MM.1S (cell line): ENCODE results near the gene NSD1.
"Not testable (repeated sequence)": the region's sequence is repeated elsewhere in the genome, so short reads cannot be mapped to it uniquely, and the experiment has no call there.

ENCODE experiments used
- DNase-seq: peaks from one replicate; pipeline ENCODE4 v3.0.0-alpha.2; 2015
- H2AFZ ChIP-seq: fragments of 300-600 bp; sonication (generic); 2 replicates; pipeline ENCODE4 v1.6.0; 2016; ENCODE audit warnings: antibody characterized with exemption, low read length
- H3F3A ChIP-seq: fragments of 300-600 bp; sonication (generic); 2 replicates; pipeline ENCODE4 v1.6.1; 2016; ENCODE audit warnings: mild to moderate bottlenecking, antibody characterized with exemption, low read length, moderate library complexity, mixed read lengths; ENCODE audit not compliant: insufficient read depth
- H3K27ac ChIP-seq: fragments of 300-600 bp; sonication (generic); 2 replicates; pipeline ENCODE4 v1.5.1; 2016; ENCODE audit warnings: mild to moderate bottlenecking, low read length
- H3K27me3 ChIP-seq: fragments of 300-600 bp; sonication (generic); replicated peaks from 2 replicates; pipeline ENCODE4 v1.6.0; 2016; ENCODE audit warnings: low read length; ENCODE audit not compliant: insufficient read depth
- H3K36me3 ChIP-seq: fragments of 300-600 bp; sonication (generic); replicated peaks from 2 replicates; pipeline ENCODE4 v1.6.1; 2016; ENCODE audit warnings: mild to moderate bottlenecking, low read length, mixed read lengths; ENCODE audit not compliant: insufficient read depth
- H3K4me1 ChIP-seq: fragments of 300-600 bp; sonication (generic); 2 replicates; pipeline ENCODE4 v1.6.1; 2016; ENCODE audit warnings: low read length, mixed read lengths
- H3K4me2 ChIP-seq: fragments of 300-600 bp; sonication (generic); 2 replicates; pipeline ENCODE4 v1.6.0; 2016; ENCODE audit warnings: low read depth, low read length
- H3K4me3 ChIP-seq: fragments of 300-600 bp; sonication (generic); 2 replicates; pipeline ENCODE4 v1.5.1; 2016; ENCODE audit warnings: low read length, mixed read lengths
- H3K79me2 ChIP-seq: fragments of 300-600 bp; sonication (generic); 2 replicates; pipeline ENCODE4 v1.6.1; 2016; ENCODE audit warnings: mixed run types, low read length, mixed read lengths
- H3K9ac ChIP-seq: fragments of 300-600 bp; sonication (generic); 2 replicates; pipeline ENCODE4 v1.6.1; 2016; ENCODE audit warnings: low read length, mixed read lengths
- H3K9me2 ChIP-seq: fragments of 300-600 bp; sonication (generic); replicated peaks from 2 replicates; pipeline ENCODE4 v1.6.1; 2016; ENCODE audit warnings: mild to moderate bottlenecking, low read length, mixed read lengths; ENCODE audit not compliant: insufficient read depth
- H3K9me3 ChIP-seq: fragments of 300-600 bp; sonication (generic); replicated peaks from 2 replicates; pipeline ENCODE4 v1.6.1; 2016; ENCODE audit warnings: mild to moderate bottlenecking, low read length, mixed read lengths; ENCODE audit not compliant: insufficient read depth
- H4K20me1 ChIP-seq: fragments of 300-600 bp; sonication (generic); 2 replicates; pipeline ENCODE4 v1.6.1; 2016; ENCODE audit warnings: mild to moderate bottlenecking, low read length, moderate library complexity, mixed read lengths; ENCODE audit not compliant: insufficient read depth
- CTCF ChIP-seq: fragments of 300-600 bp; sonication (generic); IDR thresholded peaks from 2 replicates; pipeline ENCODE4 v1.5.1; 2016; ENCODE audit warnings: antibody characterized with exemption, low read length, mixed read lengths
- EZH2 ChIP-seq: fragments of 300-600 bp; sonication (generic); optimal IDR thresholded peaks from 2 replicates; pipeline ENCODE3; 2017; ENCODE audit warnings: low read depth, mild to moderate bottlenecking, antibody characterized with exemption, low read length, mixed read lengths
- EZH2phosphoT487 ChIP-seq: fragments of 300-600 bp; sonication (generic); IDR thresholded peaks from 2 replicates; pipeline ENCODE4 v1.6.1; 2018; ENCODE audit warnings: antibody characterized with exemption, low read length

NSD1 gene

GRCh38 chr5:177142098-177142611, 8.6 kb downstream of the NSD1 start:
- Histone ChIP-seq H4K20me1 (no peaks in the 10 kb centered on the region), H3K79me2 (peaks cover 68% of the 10 kb centered on the region), H3K4me3 (no peak overlapping the region), H3K9me3 (no peaks in the 10 kb centered on the region), H3K4me2 (no peak overlapping the region), H3K36me3 (no peaks in the 10 kb centered on the region; the same call in 1 of the 2 replicates), H3K27ac (no peak overlapping the region), H3F3A (no peaks in the 10 kb centered on the region; the same call in none of the 2 replicates), H2AFZ (no peak overlapping the region), H3K9ac (no peak overlapping the region), H3K9me2 (no peaks in the 10 kb centered on the region), H3K27me3 (no peaks in the 10 kb centered on the region), H3K4me1 (no peaks in the 10 kb centered on the region)
- DNase-seq, result no peak
- TF ChIP-seq EZH2phosphoT487, result no peak
- TF ChIP-seq CTCF, result no peak
- no peak for TF ChIP-seq EZH2

- Histone ChIP-seq H4K20me1 (no peaks in the 10 kb centered on the region), H3F3A (no peaks in the 10 kb centered on the region; the same call in none of the 2 replicates), H3K36me3 (no peaks in the 10 kb centered on the region; the same call in 1 of the 2 replicates), H3K79me2 (peaks cover 65% of the 10 kb centered on the region), H3K9me3 (no peaks in the 10 kb centered on the region), H3K4me2 (no peak overlapping the region), H2AFZ (no peak overlapping the region), H3K9ac (no peak overlapping the region), H3K27ac (no peak overlapping the region), H3K4me1 (no peaks in the 10 kb centered on the region), H3K27me3 (no peaks in the 10 kb centered on the region), H3K4me3 (no peak overlapping the region), H3K9me2 (no peaks in the 10 kb centered on the region)
- DNase-seq, result no peak
- TF ChIP-seq CTCF, result no peak
- no peak for TF ChIP-seq EZH2phosphoT487
Measured at GRCh38 chr5:177142778-177143177, 9.2 kb downstream of the NSD1 start.

GRCh38 chr5:177146891-177147638, 13.5 kb downstream of the NSD1 start:
- Histone ChIP-seq H3K9ac (no peak overlapping the region), H3K4me1 (no peaks in the 10 kb centered on the region), H3K9me2 (no peaks in the 10 kb centered on the region), H3K9me3 (no peaks in the 10 kb centered on the region), H3K79me2 (peaks cover 46% of the 10 kb centered on the region; the same call in 1 of the 2 replicates), H3K4me3 (no peak overlapping the region), H3K27me3 (no peaks in the 10 kb centered on the region), H3K27ac (no peak overlapping the region), H3F3A (no peaks in the 10 kb centered on the region), H3K36me3 (no peaks in the 10 kb centered on the region; the same call in 1 of the 2 replicates), H3K4me2 (no peak overlapping the region), H4K20me1 (no peaks in the 10 kb centered on the region), H2AFZ (no peak overlapping the region)
- no peak for TF ChIP-seq CTCF
- no peak for TF ChIP-seq EZH2phosphoT487
- no peak for DNase-seq

- not testable (repeated sequence) for H4K20me1 ChIP-seq, H3K9me3 ChIP-seq, H3K36me3 ChIP-seq, H3K27ac ChIP-seq, H3F3A ChIP-seq, H3K4me1 ChIP-seq, DNase-seq, H2AFZ ChIP-seq, H3K27me3 ChIP-seq, H3K4me3 ChIP-seq, H3K4me2 ChIP-seq, H3K9me2 ChIP-seq, H3K9ac ChIP-seq
- H3K79me2 ChIP-seq, result peaks cover 45% of the 10 kb centered on the region
Measured at GRCh38 chr5:177150061-177150460, 16.5 kb downstream of the NSD1 start.
